HG03520 (cell line): ENCODE measurements around the gene ZNF726.
"Not testable (repeated sequence)": the region's sequence is repeated elsewhere in the genome, so short reads cannot be mapped to it uniquely, and the experiment has no call there.

ENCODE experiments used
- ATAC-seq: cut with Tn5 transposase; IDR thresholded peaks from one replicate; pipeline ENCODE4 v1.9.1; 2021; ENCODE audit warnings: mild to moderate bottlenecking, moderate library complexity; ENCODE audit not compliant: unreplicated experiment

ZNF726 gene

DNA sequence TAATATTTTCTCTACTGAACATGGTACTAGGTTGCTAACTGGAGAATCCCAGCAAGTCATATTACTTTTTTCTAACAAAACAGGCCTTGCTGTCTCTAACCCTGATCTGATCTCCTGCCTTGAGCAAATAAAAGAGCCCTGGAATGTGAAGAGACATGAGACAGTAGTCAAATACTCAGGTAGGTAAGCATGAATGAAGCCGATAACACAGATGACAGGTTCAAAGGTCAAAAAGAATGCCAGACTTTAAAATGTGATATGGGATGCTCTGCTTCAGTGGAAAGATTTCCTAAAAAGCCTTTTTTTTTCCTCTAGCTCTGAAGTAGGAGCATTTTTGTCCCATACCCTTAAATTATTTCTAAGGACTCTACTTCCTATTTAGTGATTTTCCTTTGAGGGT is 28.7 kb downstream of the ZNF726 start:
- ATAC-seq = no peak

- ATAC-seq = no peak
These were observed 31.9 kb downstream of the ZNF726 start for GRCh38 chr19:23946569-23946968.

- no peak for ATAC-seq
These were observed 34.9 kb downstream of the ZNF726 start for GRCh38 chr19:23949611-23950010.

DNA sequence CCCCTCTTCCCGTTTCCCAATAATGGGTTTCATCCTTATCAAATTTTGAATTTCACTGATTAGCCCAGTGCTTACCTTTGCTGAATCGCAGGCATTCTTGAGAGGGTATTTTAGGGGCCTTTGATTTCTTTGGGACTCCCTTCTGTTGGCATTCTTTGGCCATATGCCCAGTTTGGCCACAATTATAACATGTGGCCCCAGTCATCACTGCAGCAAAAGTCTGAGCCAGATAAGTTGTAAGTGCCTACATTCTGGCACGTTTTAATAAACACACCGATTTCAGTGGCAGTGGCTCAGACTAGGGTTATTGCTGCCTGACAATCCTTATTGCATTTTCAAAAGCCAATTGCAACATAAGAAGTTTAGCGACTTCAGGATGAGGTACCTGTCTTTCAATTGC is 41.4 kb downstream of the ZNF726 start:
- ATAC-seq = no peak

GRCh38 chr19:23957660-23958281 is 43.1 kb downstream of the ZNF726 start:
- no peak for ATAC-seq

GRCh38 chr19:23963396-23963795 is 48.7 kb downstream of the ZNF726 start:
- not testable (repeated sequence) for ATAC-seq

DNA sequence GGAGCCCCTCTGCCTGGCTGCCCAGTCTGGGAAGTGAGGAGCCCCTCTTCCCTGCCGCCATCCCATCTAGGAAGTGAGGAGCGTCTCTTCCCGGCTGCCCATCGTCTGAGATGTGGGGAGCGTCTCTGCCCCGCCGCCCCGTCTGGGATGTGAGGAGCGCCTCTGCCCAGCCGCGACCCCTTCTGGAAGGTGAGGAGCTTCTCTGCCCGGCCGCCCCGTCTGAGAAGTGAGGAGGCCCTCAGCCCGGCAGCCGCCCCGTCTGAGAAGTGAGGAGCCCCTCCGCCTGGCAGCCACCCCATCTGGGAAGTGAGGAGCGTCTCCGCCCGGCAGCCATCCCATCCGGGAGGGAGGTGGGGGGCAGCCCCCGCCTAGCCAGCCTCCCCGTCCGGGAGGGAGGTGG is 49.2 kb downstream of the ZNF726 start:
- not testable (repeated sequence) for ATAC-seq

- not testable (repeated sequence) for ATAC-seq
These were observed 49.6 kb downstream of the ZNF726 start for GRCh38 chr19:23964334-23964733.

- no peak for ATAC-seq
These were observed 54.9 kb downstream of the ZNF726 start for GRCh38 chr19:23969630-23970029.

DNA sequence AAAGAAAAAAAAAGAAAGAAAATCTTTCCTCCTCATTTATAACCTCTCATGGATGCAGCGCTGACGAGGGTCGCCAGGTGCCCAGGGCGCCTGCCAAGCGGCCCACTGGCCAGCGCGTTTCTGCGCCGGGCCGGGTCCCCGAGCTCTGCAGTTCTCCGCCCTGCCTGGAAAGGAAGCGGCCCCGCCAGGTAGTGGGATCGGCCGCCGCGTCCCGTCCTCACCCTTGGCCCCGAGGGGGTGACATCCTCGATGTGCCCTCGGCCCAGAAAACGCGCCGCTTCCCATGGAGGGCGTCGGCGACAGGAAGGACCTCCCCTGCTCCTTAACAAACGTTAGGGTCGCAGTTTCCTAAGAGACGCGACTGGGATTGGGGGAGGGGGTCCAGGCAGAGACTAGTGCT is 56.9 kb downstream of the ZNF726 start:
- ATAC-seq = no peak

DNA sequence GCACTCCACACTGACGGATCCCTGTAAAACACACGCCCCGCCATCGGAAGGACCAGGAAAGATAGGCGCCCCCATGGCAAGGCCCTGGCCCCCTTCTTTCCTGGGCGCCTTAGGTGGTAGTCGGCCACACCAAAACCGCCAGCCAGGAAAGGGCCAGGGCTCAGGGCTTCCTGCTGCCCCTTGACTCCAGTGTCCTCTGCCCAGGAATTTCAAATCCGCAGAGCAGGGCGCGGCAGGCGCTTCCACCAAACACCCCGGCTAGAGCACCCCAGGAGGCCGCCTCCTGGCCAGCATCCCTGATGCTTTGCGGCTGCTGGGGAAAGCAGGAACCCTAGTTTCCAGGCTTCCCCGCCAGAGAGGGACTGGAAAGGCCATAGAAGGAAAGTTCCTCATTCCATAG is 57.5 kb downstream of the ZNF726 start:
- no peak for ATAC-seq

DNA sequence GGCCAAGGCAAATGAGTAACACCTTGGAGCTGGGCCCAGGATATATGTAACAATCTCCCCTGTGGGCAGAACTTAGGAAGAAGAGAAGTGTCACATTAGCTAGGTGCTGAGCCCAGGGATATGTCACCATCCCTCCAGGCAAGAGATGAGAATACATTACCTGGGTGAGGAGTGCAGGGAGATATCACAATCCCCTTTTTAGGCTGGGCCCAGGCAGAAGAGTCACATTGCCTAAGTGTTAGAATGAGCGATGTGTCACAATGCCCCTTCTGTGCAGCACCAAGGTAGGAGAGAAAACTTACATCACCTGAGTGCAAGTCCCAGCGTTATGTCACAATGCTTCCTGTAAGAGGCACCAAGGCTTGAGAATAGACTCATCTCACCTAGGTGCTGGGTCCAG is 60.3 kb downstream of the ZNF726 start:
- ATAC-seq = no peak

GRCh38 chr19:23976631-23977030 is 61.9 kb downstream of the ZNF726 start:
- ATAC-seq = not testable (repeated sequence)

GRCh38 chr19:23977256-23977655 is 62.6 kb downstream of the ZNF726 start:
- not testable (repeated sequence) for ATAC-seq

DNA sequence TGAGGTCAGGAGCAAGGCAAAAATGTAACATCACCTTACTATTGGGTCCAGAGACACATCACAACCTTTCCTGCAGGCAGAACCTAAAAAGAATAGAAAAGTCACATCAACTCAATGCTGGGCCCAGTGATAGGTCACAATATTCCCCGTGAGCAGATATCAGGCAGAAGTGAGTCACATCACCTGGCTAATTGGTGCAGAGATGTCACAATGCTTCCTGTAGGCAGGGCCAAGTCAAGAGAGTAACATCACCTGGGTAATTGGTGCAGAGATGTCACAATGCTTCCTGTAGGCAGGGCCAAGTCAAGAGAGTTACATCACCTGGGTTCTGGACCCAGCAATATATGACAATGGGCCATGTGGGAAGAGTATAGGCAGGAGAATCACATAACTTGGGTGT is 63.4 kb downstream of the ZNF726 start:
- no peak for ATAC-seq

DNA sequence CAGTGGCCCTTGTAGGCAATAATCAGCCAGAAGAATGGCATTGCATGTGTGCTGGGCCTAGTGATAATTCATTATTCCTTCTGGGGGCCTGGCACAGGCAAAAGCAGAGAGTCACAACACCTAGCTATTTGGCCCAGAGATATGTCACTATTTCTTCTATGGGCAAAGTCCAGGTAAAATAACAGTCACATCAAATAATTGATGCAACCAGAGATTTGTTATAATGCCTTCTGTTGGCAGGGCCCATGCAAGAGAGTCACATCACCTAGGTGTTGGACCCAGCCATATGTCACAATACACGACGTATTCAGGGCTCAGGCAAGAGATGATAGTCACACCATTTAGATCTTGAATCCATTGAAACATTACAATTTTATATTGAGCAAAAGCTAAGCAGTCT is 66.1 kb downstream of the ZNF726 start:
- no peak for ATAC-seq

DNA sequence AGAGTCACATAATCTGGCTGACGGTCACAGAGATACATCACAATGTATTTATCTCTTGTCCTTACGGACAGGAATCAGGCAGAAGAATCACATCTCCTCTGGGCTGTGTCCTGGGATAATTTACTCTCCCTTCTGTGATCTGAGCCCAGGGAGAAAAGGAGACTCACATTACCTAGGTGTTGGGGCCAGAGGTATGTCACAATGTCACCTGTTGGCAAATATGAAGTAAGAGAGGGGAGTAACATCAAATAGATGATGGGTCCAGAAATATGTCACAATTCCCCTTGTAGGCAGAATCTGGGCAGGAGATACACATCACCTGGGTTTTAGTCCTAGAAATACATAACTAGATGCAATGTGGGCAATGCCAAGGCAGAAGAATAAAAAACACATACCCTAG is 67.2 kb downstream of the ZNF726 start:
- no peak for ATAC-seq

DNA sequence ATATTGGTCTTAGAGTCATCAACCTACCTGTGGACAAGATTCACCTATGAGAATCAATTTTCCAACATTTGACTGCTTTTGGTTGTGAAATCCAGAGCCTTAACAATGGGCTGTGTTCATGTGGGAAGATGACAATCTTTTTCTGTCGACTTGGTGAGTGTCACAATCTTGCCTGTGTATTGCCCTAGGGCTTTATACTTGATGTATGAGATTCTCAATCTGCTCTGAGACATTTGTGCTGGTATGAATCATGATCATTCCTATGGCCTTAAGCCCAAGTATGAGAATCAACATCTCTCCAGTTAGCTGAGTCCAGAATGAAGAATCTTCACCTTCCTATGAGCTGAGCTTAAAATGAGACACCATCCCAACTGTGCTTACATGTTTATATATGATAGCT is 68.7 kb downstream of the ZNF726 start:
- no peak for ATAC-seq
